ENCODE data around the gene GRM1.

GRM1 gene

GRCh38 chr6:146028851-146029572 is at the start of gene GRM1:
TSS of gene GRM1 (plus strand) at chr6:146029062. CDS start at chr6:146029518, 456 bp downstream.
- no peak for DNase-seq
- ATAC-seq, result no peak

GRCh38 chr6:146009338-146009737 is 19.5 kb upstream of the GRM1 start:
- DNase-seq (no peak), ATAC-seq (no peak)

GRCh38 chr6:146014233-146014632 is 14.6 kb upstream of the GRM1 start:
- no peak for ATAC-seq
- no peak for DNase-seq

GRCh38 chr6:146017672-146018071 is 11.2 kb upstream of the GRM1 start:
- ATAC-seq (no peak), DNase-seq (no peak)

- ATAC-seq (no peak), DNase-seq (no peak)
Measured at GRCh38 chr6:146026873-146027272, 2.0 kb upstream of the GRM1 start.

GRCh38 chr6:146027586-146028251 is 1.1 kb upstream of the GRM1 start:
- ATAC-seq (no peak), DNase-seq (no peak)

GRCh38 chr6:146028252-146028795 is 538 bp upstream of the GRM1 start:
- ATAC-seq (peak; percentile 14), DNase-seq (peak; percentile 55)

- DNase-seq (no peak), ATAC-seq (no peak)
Measured at GRCh38 chr6:146029573-146030184, 817 bp downstream of the GRM1 start.

GRCh38 chr6:146032387-146032786 is 3.5 kb downstream of the GRM1 start:
- no peak for DNase-seq

GRCh38 chr6:146040360-146040759 is 11.5 kb downstream of the GRM1 start:
- ATAC-seq (no peak), DNase-seq (no peak)

More at GRCh38 chr6:146032387-146032786, 3.5 kb downstream of the GRM1 start:
- no peak for ATAC-seq

GRCh38 chr6:146041282-146041681 is 12.4 kb downstream of the GRM1 start:
- no peak for DNase-seq
- no peak for ATAC-seq

- ATAC-seq, result no peak
Measured at GRCh38 chr6:146047371-146047770, 18.5 kb downstream of the GRM1 start.

GRCh38 chr6:146050168-146050567 is 21.3 kb downstream of the GRM1 start:
- DNase-seq, result no peak
- no peak for ATAC-seq

More at GRCh38 chr6:146047371-146047770, 18.5 kb downstream of the GRM1 start:
- DNase-seq, result no peak

GRCh38 chr6:146056506-146056905 is 27.6 kb downstream of the GRM1 start:
- ATAC-seq, result no peak
- no peak for DNase-seq

GRCh38 chr6:146065690-146066089 is 36.8 kb downstream of the GRM1 start:
- ATAC-seq, result no peak
- no peak for DNase-seq

- DNase-seq, result no peak
Measured at GRCh38 chr6:146066506-146066905, 37.6 kb downstream of the GRM1 start.

GRCh38 chr6:146071781-146072180 is 42.9 kb downstream of the GRM1 start:
- no peak for ATAC-seq
- no peak for DNase-seq

More at GRCh38 chr6:146066506-146066905, 37.6 kb downstream of the GRM1 start:
- ATAC-seq, result no peak

- ATAC-seq, result no peak
- no peak for DNase-seq
Measured at GRCh38 chr6:146077992-146078391, 49.1 kb downstream of the GRM1 start.

GRCh38 chr6:146087386-146087785 is 58.5 kb downstream of the GRM1 start:
- no peak for DNase-seq
- ATAC-seq, result no peak

- ATAC-seq (no peak), DNase-seq (no peak)
Measured at GRCh38 chr6:146090474-146090873, 61.6 kb downstream of the GRM1 start.

GRCh38 chr6:146092961-146093686 is 64.3 kb downstream of the GRM1 start:
- no peak for DNase-seq
- no peak for ATAC-seq

GRCh38 chr6:146095481-146095880 is 66.6 kb downstream of the GRM1 start:
- DNase-seq (no peak), ATAC-seq (no peak)
